ENCODE results near the gene GPN2.
"Not testable (repeated sequence)": the region's sequence is repeated elsewhere in the genome, so short reads cannot be mapped to it uniquely, and the experiment has no call there.

The GPN2 gene

GRCh38 chr1:26856604-26857469, 33.2 kb downstream of the GPN2 start:
- DNase-seq, result no peak

- DNase-seq, result no peak
Observed at GRCh38 chr1:26856181-26856580, 33.9 kb downstream of the GPN2 start.

- no peak for DNase-seq
Observed at GRCh38 chr1:26855636-26856035, 34.4 kb downstream of the GPN2 start.

GRCh38 chr1:26854906-26855305, 35.2 kb downstream of the GPN2 start:
- no peak for DNase-seq

- no peak for DNase-seq
Observed at GRCh38 chr1:26853600-26853999, 36.5 kb downstream of the GPN2 start.

GRCh38 chr1:26853156-26853555, 36.9 kb downstream of the GPN2 start:
- DNase-seq, result peak; percentile 89

GRCh38 chr1:26852701-26853100, 37.4 kb downstream of the GPN2 start:
- DNase-seq, result no peak

- DNase-seq, result no peak
Observed at GRCh38 chr1:26851106-26851684, 38.9 kb downstream of the GPN2 start.

GRCh38 chr1:26848941-26849774, 40.9 kb downstream of the GPN2 start:
- peak; percentile 31 for DNase-seq

- no peak for DNase-seq
Observed at GRCh38 chr1:26848499-26848898, 41.6 kb downstream of the GPN2 start.

GRCh38 chr1:26847826-26848225, 42.3 kb downstream of the GPN2 start:
- DNase-seq, result not testable (repeated sequence)

GRCh38 chr1:26844424-26845196, 45.5 kb downstream of the GPN2 start:
- DNase-seq, result no peak

- DNase-seq, result no peak
Observed at GRCh38 chr1:26839779-26840178, 50.3 kb downstream of the GPN2 start.

GRCh38 chr1:26839339-26839722, 50.8 kb downstream of the GPN2 start:
- no peak for DNase-seq

- DNase-seq, result peak; percentile 49
Observed at GRCh38 chr1:26838474-26839338, 51.4 kb downstream of the GPN2 start.

GRCh38 chr1:26837665-26838064, 52.4 kb downstream of the GPN2 start:
- DNase-seq, result not testable (repeated sequence)

GRCh38 chr1:26833432-26834405, 56.4 kb downstream of the GPN2 start:
- peak; percentile 19 for DNase-seq

- DNase-seq, result no peak
Observed at GRCh38 chr1:26832249-26832960, 57.7 kb downstream of the GPN2 start.

GRCh38 chr1:26831546-26832248, 58.4 kb downstream of the GPN2 start:
- peak; percentile 46 for DNase-seq
